ENCODE measurements around the gene CD300A.

- no peak for TF ChIP-seq ZSCAN23 (tag by site-specific recombination; IDR thresholded peaks at IDR 0.05)
- TF ChIP-seq, protein P1, sequence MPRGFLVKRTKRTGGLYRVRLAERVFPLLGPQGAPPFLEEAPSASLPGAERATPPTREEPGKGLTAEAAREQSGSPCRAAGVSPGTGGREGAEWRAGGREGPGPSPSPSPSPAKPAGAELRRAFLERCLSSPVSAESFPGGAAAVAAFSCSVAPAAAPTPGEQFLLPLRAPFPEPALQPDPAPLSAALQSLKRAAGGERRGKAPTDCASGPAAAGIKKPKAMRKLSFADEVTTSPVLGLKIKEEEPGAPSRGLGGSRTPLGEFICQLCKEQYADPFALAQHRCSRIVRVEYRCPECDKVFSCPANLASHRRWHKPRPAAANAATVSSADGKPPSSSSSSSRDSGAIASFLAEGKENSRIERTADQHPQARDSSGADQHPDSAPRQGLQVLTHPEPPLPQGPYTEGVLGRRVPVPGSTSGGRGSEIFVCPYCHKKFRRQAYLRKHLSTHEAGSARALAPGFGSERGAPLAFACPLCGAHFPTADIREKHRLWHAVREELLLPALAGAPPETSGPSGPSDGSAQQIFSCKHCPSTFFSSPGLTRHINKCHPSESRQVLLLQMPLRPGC (tag by site-specific recombination; IDR thresholded peaks at IDR 0.05), result no peak
- no peak for TF ChIP-seq YY2 (tag by site-specific recombination; IDR thresholded peaks at IDR 0.05)
- no peak for TF ChIP-seq ZBTB49 (tag by site-specific recombination; IDR thresholded peaks at IDR 0.05; ENCODE audit: low read depth)
- TF ChIP-seq MEIS1 (CRISPR knock-in tag; IDR thresholded peaks at IDR 0.05; ENCODE audit: borderline replicate concordance), result no peak
- TF ChIP-seq, protein P2, sequence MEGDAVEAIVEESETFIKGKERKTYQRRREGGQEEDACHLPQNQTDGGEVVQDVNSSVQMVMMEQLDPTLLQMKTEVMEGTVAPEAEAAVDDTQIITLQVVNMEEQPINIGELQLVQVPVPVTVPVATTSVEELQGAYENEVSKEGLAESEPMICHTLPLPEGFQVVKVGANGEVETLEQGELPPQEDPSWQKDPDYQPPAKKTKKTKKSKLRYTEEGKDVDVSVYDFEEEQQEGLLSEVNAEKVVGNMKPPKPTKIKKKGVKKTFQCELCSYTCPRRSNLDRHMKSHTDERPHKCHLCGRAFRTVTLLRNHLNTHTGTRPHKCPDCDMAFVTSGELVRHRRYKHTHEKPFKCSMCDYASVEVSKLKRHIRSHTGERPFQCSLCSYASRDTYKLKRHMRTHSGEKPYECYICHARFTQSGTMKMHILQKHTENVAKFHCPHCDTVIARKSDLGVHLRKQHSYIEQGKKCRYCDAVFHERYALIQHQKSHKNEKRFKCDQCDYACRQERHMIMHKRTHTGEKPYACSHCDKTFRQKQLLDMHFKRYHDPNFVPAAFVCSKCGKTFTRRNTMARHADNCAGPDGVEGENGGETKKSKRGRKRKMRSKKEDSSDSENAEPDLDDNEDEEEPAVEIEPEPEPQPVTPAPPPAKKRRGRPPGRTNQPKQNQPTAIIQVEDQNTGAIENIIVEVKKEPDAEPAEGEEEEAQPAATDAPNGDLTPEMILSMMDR (tag by site-specific recombination; IDR thresholded peaks at IDR 0.05), result no peak
- no peak for TF ChIP-seq ZNF121 (tag by site-specific recombination; IDR thresholded peaks at IDR 0.05)
- TF ChIP-seq ZNF2 (tag by site-specific recombination; IDR thresholded peaks at IDR 0.05), result no peak
- TF ChIP-seq ZNF169 (tag by site-specific recombination; IDR thresholded peaks at IDR 0.05), result no peak
- no peak for TF ChIP-seq ZNF19 (tag by site-specific recombination; IDR thresholded peaks at IDR 0.05; ENCODE audit: low read depth)
Measured at GRCh38 chr17:74512624-74513091, 46.2 kb downstream of the CD300A start.
